A673 (cell line): ENCODE measurements around the gene ZC3H18.

Experiments used
- EZH2 ChIP-seq: fragments of 200-600 bp; sonication (generic); IDR thresholded peaks from 2 replicates; pipeline ENCODE4 v1.6.1; 2017; ENCODE audit warnings: borderline replicate concordance, low read depth, mild to moderate bottlenecking, mixed read lengths, antibody characterized with exemption, low read length; ENCODE audit not compliant: poor library complexity, severe bottlenecking
- TF ChIP-seq, protein P1 (sequence below): fragments of 300-800, 200-600 bp; sonication (generic); conservative IDR thresholded peaks from 2 replicates; pipeline ENCODE4 v1.5.1; 2017; ENCODE audit warnings: low read depth, mild to moderate bottlenecking, antibody characterized with exemption, low read length, moderate library complexity, mixed read lengths

- TF ChIP-seq, protein P1, sequence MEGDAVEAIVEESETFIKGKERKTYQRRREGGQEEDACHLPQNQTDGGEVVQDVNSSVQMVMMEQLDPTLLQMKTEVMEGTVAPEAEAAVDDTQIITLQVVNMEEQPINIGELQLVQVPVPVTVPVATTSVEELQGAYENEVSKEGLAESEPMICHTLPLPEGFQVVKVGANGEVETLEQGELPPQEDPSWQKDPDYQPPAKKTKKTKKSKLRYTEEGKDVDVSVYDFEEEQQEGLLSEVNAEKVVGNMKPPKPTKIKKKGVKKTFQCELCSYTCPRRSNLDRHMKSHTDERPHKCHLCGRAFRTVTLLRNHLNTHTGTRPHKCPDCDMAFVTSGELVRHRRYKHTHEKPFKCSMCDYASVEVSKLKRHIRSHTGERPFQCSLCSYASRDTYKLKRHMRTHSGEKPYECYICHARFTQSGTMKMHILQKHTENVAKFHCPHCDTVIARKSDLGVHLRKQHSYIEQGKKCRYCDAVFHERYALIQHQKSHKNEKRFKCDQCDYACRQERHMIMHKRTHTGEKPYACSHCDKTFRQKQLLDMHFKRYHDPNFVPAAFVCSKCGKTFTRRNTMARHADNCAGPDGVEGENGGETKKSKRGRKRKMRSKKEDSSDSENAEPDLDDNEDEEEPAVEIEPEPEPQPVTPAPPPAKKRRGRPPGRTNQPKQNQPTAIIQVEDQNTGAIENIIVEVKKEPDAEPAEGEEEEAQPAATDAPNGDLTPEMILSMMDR, result no peak
- no peak for TF ChIP-seq EZH2
Observed at GRCh38 chr16:88540346-88540977, 29.7 kb upstream of the ZC3H18 start.
